Subcutaneous adipose tissue (tissue), 4 donors: ENCODE results near the gene SPRY1. TPM values are rescaled to one million over a fixed set of nuclear protein-coding genes. Genes with fewer than 3 reads are reported as not detected.

Experiments
- total RNA-seq, 4 donors: library from RNA; depleted of rRNA; stranded (reverse); fragments of >200 nt; gene quantifications; one replicate each; pipeline ENCODE4 v1.1.0, GENCODE V29; 2016
- TF ChIP-seq, protein P1 (sequence below): fragments of 450-650 bp; IDR thresholded peaks from one replicate; pipeline ENCODE4 v1.5.1; 2016; ENCODE audit warnings: low read depth, mild to moderate bottlenecking, control low read depth, antibody characterized with exemption, moderate library complexity

SPRY1 gene
- total RNA-seq, 4 donors from 2014 or later, result 139 to 350 (median 162) TPM

DNA sequence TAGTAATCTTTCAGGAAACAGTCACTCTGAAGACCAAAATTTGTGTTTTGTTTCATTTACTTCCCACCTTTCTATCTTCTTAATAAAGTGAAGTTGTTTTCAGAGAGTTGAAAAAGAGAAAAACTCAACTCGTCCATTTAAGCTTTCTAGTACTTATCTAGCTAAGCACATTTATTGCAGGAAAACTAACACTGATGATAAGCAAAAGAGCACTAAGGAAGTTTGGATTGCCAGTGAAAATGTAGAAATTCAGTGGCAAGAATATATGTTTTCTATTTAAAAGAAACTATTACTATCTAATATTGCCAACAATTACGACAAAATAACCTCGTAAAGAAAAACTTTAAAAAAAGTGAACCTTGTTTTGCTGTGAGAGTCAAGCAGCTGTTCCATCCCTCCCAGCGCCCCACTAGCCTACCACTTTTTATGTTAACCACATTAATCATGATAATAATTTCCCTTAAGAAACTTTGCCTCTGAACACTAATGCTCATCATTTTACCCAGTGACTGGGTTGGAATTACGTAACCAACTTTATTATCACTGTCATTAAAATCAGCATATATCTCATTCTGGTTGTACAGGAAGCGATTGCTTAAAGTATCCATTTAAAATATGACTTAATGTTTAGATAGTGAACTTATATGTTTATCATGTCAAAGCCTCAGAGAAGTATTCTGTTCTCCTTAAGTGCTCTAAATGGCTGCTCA, 24.8 kb downstream of the SPRY1 start:
- TF ChIP-seq, protein P1, sequence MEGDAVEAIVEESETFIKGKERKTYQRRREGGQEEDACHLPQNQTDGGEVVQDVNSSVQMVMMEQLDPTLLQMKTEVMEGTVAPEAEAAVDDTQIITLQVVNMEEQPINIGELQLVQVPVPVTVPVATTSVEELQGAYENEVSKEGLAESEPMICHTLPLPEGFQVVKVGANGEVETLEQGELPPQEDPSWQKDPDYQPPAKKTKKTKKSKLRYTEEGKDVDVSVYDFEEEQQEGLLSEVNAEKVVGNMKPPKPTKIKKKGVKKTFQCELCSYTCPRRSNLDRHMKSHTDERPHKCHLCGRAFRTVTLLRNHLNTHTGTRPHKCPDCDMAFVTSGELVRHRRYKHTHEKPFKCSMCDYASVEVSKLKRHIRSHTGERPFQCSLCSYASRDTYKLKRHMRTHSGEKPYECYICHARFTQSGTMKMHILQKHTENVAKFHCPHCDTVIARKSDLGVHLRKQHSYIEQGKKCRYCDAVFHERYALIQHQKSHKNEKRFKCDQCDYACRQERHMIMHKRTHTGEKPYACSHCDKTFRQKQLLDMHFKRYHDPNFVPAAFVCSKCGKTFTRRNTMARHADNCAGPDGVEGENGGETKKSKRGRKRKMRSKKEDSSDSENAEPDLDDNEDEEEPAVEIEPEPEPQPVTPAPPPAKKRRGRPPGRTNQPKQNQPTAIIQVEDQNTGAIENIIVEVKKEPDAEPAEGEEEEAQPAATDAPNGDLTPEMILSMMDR, result no peak

DNA sequence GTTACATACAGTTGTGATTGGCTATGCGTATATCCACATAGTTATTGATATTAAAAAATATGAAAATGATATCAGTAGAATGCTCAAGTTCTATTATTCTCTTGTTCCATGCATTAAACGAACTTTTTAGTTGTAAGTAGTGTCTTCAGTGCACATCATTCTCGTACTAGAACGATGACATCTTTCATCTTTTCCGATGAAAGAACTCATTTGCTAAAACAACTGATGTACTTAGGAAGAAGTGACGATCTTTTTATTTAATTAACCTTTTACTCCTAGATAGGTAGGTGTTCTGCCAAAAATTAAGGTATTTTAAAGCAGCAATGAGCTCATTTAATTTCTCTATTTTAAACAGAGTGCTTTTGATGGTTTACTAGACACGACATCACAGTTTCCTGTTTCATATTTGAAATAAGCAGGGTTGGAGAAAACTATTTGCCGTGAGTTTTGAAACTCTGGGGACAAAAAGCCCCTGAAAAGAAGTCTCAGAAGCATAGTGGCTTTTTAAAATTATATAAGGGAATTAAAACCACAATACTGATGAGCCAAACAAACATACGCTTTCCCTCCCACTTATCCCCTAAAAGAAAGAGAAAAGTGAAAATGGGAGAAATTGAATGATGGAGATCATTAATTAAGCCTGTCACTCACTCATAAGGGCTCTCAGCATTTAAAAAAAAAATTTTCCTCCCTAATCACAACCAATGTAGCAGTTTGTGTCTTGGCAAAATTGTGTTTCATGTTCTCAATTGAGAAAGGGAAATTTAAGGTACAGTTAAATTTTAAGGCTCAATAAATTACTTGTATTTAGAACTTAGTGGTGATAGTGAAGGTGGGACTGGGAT, 25.6 kb downstream of the SPRY1 start:
- TF ChIP-seq, protein P1, result no peak

DNA sequence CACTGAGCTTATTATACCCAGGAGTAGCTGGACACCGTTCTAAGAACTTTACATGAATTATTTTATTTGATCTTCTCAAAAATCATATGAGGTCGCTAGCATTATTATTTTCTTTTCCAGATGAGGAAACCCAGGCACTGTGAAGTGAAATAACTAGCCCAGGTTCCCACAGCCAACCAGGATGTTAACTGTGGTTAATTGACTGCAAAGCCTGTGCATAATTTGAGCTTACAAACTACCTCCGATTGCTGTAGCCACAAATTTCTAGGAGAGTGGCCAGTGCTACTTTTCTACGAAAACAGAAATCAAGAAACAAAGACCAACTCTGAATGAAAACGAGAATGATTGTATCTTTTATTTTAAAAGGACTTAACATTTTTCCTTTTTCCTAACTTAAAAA, 27.2 kb downstream of the SPRY1 start:
- TF ChIP-seq, protein P1, result no peak

DNA sequence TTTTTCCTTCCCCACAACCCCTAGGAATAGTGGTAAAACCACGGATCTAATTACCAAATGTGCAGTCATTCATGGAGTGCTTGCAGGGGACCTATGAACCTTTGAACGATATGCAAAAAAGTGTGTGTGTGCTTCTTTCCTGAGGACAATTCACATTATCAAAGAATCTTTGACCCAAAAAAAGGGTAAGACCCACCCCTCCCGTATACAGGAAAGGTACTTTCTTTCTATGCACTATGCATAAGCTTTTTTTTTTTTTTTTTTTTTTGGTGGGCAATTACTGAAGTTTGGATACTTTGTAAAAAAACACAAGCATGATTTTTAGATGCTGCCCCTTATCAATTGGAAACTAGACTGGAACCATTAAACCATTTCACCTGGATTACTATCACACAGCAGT, 31.4 kb downstream of the SPRY1 start:
- TF ChIP-seq, protein P1, result no peak

DNA sequence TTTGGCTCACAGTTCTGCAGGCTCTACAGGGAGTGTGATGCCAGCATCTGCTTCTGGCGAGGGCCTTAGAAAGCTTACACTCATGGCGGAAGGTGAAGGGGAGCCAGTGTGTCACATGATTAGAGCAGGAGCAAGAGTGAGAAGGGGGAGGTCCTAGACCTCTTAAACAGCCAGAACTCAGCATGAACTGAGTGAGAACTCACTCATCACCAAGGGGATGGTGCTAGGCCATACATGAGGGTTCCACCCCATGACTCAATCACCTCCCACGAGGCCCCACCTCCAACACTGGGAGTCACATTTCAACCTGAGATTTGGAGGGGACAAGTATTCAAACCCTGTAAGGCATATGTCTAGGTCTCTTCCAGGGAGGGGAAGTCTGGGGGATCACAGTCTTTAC, 33.4 kb downstream of the SPRY1 start:
- TF ChIP-seq, protein P1, result no peak

DNA sequence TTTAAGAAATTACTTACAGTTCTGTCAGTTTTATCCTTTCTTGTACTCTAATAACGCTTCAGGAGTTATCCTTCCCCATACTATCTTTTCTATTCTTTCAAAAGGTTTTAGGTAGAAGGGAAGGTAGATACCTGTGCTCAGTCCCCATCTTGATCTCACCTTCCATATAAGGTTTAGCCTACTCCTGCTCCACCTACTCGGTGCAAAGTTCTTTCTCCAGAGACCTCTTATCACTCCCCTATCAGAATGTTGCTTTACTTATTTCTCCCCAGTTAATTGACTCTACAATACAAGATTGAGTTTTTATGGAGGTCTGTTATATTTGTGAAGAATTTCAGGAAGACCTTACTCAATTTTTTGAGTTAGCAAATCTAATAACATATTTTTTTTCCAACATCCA, 33.9 kb downstream of the SPRY1 start:
- TF ChIP-seq, protein P1, result no peak

DNA sequence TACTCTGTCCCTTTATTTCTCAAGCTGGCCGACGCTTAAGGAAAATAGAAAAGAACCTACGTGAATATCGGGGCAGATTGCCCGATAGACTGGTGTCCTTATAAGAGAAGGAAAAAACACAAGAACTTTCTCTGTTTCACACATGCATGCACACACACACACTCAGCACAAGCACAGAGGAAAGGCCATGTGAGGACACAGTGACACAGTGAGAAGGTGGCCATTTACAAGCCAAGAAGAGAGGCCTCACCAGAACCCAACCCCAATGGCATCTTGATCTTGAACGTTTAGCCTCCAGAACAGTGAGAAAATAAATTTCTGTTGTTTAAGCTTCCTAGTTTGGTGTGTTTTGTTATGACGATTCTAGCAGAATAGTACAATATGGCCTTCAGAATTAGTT, 37.0 kb downstream of the SPRY1 start:
- TF ChIP-seq, protein P1, result no peak
